Stimulated activated CD8-positive, alpha-beta memory T cell treated with anti-CD3 and anti-CD28 coated beads, Interleukin-7, amount 100 ng/mL, for 48 hours (primary cell): Measurements from ENCODE around the gene TMEM214.
A peak's percentile ranks its signal among the peaks of the same experiment; 100 is the strongest.

Experiments
- DNase-seq, 2 donors: peaks; one replicate each; pipeline ENCODE4 v3.0.0-alpha.2; 2020; ENCODE audit warnings: low read depth in 1 of 2; ENCODE audit errors: extremely low read depth in 1 of 2

Gene TMEM214

GRCh38 chr2:27032495-27033252, at the start of gene TMEM214:
TMEM214 (plus strand) TSS chr2:27032965; CDS start chr2:27033016, 51 bp downstream.
- DNase-seq = peak; percentile 69 to 75

- DNase-seq = no peak
These were observed 49.0 kb upstream of the TMEM214 start for GRCh38 chr2:26983746-26984145.

GRCh38 chr2:26985807-26986206, 47.0 kb upstream of the TMEM214 start:
- DNase-seq = no peak

GRCh38 chr2:26986576-26986975, 46.2 kb upstream of the TMEM214 start:
- DNase-seq = no peak

GRCh38 chr2:26988058-26988860, 44.5 kb upstream of the TMEM214 start:
- DNase-seq = no peak

- no peak for DNase-seq
These were observed 43.6 kb upstream of the TMEM214 start for GRCh38 chr2:26989156-26989555.

GRCh38 chr2:26991717-26992116, 41.0 kb upstream of the TMEM214 start:
- no peak for DNase-seq

- DNase-seq = no peak
These were observed 39.0 kb upstream of the TMEM214 start for GRCh38 chr2:26993768-26994167.

- DNase-seq = no peak
These were observed 37.8 kb upstream of the TMEM214 start for GRCh38 chr2:26994983-26995382.

GRCh38 chr2:26997394-26997793, 35.4 kb upstream of the TMEM214 start:
- DNase-seq = no peak

GRCh38 chr2:26998323-26998722, 34.4 kb upstream of the TMEM214 start:
- DNase-seq = no peak

GRCh38 chr2:27000228-27000627, 32.5 kb upstream of the TMEM214 start:
- no peak for DNase-seq

GRCh38 chr2:27000995-27001394, 31.8 kb upstream of the TMEM214 start:
- no peak for DNase-seq

- no peak for DNase-seq
These were observed 30.8 kb upstream of the TMEM214 start for GRCh38 chr2:27001950-27002349.

GRCh38 chr2:27003007-27003406, 29.8 kb upstream of the TMEM214 start:
- DNase-seq = no peak

- DNase-seq = no peak
These were observed 28.9 kb upstream of the TMEM214 start for GRCh38 chr2:27003857-27004256.

- no peak for DNase-seq
These were observed 26.0 kb upstream of the TMEM214 start for GRCh38 chr2:27006602-27007415.

GRCh38 chr2:27007416-27008374, 25.1 kb upstream of the TMEM214 start:
- DNase-seq = no peak

GRCh38 chr2:27008678-27009077, 24.1 kb upstream of the TMEM214 start:
- DNase-seq = no peak

- no peak for DNase-seq
These were observed 23.7 kb upstream of the TMEM214 start for GRCh38 chr2:27009083-27009482.
